GM21367 (cell line): ENCODE measurements around the gene OR51G2.
"Not testable (repeated sequence)": the region's sequence is repeated elsewhere in the genome, so short reads cannot be mapped to it uniquely, and the experiment has no call there.

Experiments used
- ATAC-seq: cut with Tn5 transposase; IDR thresholded peaks from one replicate; pipeline ENCODE4 v1.9.1; 2021; ENCODE audit not compliant: unreplicated experiment

OR51G2 gene

DNA sequence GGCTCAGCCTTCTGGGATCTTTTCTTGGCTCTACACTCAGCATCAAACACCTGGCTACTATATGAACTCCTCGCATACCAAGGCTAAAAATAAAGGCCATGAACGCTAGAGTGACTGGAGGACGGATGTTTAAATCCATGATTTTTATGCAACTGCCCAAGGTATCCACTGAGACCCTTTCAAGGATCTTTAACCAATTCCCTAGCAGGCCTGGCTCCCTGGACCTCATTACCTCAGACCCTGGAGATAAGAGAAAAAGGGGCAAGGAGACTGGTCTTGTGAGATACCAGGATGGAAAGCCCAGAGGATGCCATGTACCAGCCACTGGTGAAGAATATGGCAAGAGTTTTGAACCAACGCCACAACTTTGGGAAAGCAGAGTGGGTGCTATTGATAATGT lies at the start of gene OR51G2:
Gene OR51G2, minus strand, starts transcription at position 101 of the 400 bp plus-strand sequence. CDS start 3,687 bp downstream, outside the sequence.
- ATAC-seq, result no peak

DNA sequence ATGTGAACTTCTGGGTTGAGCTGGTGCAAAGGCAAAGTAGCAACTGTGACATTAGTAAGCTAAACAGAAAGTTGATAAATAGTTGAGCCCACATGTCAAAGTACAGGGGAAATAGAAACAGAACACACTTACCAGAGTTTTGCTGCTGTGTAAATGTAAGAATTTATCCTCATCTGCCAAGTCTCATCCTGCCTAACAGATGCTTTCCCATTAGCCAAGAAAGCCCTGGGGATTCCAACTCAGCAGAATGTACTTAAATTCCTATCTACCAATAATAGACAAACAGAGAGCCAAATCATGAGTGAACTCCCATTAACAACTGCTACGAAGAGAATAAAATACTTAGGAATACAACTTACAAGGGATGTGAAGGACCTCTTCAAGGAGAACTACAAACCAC lies 43.7 kb upstream of the OR51G2 start:
- ATAC-seq, result no peak

- no peak for ATAC-seq
Measured at GRCh38 chr11:4960877-4961276, 41.7 kb upstream of the OR51G2 start.

- no peak for ATAC-seq
Measured at GRCh38 chr11:4957396-4957795, 38.2 kb upstream of the OR51G2 start.

- not testable (repeated sequence) for ATAC-seq
Measured at GRCh38 chr11:4955613-4956012, 36.5 kb upstream of the OR51G2 start, which contains the start of gene OR51A2. TSS of gene OR51A2 (minus strand) at chr11:4955713. CDS start at chr11:4955713, 0 bp downstream.

GRCh38 chr11:4947505-4947904 lies 28.4 kb upstream of the OR51G2 start, which contains the start of gene OR51A4:
TSS of gene OR51A4 (minus strand) at chr11:4947605. CDS start at chr11:4947100, 505 bp downstream.
- ATAC-seq, result no peak

- no peak for ATAC-seq
Measured at GRCh38 chr11:4936745-4937144, 17.6 kb upstream of the OR51G2 start.

DNA sequence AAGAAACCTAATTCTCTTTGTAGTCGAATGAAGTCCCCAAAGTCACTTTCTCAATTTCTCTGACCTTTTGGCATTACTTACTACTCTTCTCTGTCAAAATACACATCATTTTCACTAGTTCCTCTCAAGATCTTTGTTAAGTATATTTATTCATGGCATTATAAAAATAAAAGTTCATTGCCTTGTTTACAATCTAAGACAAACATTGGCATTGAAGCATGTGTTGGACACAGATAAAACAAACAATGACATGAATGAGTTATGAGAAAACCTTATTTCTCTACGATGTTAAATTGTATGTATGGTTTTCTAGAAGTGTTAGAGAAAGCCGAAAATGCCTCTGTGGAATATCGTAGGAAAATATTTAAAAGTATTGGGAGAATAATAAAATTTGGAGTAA lies 13.6 kb upstream of the OR51G2 start:
- ATAC-seq, result no peak

- no peak for ATAC-seq
Measured at GRCh38 chr11:4926608-4927007, 7.5 kb upstream of the OR51G2 start.

DNA sequence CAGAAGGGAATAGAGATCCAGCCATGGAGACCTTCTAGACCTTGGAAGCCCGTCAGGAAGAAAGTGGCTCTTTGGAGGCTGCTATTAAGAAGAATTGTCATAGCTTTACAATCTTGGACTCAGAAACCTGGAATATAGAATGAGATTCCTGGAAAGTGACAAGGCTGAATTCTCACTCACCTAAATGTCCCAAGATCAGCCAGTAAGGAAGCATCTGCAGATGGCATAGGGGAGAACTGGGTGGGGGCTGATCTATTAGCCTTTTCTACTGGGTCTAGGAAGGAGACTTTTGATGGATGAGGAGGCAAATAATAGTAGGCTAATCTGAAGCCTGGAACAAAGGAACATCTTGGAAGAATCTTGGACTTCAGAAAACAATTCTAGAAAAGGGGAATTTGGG lies 5.1 kb upstream of the OR51G2 start, which contains the start of gene OR51G1:
Gene OR51G1, minus strand, starts transcription at position 101 of the 400 bp plus-strand sequence. Its CDS starts 0 bp downstream, at position 101.
- ATAC-seq, result no peak

- no peak for ATAC-seq
Measured at GRCh38 chr11:4922304-4922703, 3.2 kb upstream of the OR51G2 start.

DNA sequence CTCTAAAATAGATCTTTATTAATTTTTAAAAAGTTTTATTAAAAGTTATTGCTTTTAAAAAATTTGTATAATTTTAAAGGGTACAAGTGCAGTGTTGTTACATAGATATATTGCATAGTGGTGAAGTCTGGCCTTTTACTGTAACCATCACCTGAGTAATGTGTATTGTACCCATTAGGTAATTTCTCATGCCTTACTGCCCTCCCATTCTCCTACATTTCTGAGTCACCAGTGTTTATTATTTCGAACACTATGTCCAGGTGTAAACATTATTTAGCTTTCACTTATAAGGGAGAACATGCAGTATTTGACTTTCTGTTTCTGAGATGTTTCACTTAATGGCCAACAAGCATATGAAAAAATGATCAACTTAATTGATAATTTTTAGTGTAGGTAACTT lies 2.6 kb upstream of the OR51G2 start:
- no peak for ATAC-seq

DNA sequence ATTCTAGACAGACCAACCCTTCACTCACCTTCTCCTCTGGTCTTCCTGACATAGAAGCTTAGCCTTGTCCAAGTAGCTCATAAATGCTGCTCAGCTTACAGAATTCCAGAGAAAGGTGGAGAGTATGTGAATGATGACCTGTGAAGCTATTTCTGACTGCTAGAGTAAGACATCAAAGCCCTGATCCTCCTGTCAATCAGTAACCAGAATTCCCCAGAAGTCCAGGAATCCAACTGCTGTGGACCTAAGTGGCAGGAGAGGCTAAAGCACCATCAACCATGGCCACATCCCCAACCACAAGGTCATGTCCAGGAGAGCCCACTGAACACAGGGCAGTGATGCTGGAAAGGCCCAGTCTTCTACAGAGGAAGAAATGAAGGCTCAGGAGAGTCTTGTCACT lies 2.6 kb downstream of the OR51G2 start:
- no peak for ATAC-seq

GRCh38 chr11:4903484-4903883 lies 15.7 kb downstream of the OR51G2 start, which contains the start of gene OR51A7:
TSS of gene OR51A7 (plus strand) at chr11:4903783. CDS start at chr11:4907370, 3,587 bp downstream.
- ATAC-seq, result no peak

DNA sequence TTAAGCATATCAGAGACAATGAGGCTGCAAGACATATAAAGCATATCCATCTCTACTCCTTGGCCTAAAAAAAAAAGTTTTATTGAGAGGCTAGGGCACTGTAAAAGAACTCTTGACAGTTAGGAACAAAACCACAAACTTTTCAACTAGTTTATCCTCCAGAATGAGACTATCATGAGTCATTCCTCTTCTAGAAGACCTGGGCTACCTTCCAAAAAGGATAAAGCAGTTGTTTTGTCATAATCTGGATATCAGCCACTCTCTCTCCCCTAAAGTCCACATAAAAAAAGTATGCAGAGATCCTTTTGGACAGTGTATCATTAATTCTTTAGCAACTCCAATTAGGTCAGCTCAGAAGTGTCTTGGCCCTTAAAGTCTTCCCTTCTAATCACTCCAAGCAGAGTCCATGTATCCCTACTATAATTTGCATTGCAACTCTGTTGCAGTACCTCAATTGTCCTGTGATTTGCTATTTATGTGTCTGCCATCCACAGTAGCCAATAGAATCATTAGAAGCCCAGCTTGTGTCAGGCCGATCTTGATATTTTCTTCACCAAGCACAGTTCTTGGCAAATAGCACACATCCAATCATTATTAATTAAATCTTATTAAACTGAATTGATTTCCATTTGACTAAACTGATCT lies 27.0 kb downstream of the OR51G2 start:
- ATAC-seq, result no peak

DNA sequence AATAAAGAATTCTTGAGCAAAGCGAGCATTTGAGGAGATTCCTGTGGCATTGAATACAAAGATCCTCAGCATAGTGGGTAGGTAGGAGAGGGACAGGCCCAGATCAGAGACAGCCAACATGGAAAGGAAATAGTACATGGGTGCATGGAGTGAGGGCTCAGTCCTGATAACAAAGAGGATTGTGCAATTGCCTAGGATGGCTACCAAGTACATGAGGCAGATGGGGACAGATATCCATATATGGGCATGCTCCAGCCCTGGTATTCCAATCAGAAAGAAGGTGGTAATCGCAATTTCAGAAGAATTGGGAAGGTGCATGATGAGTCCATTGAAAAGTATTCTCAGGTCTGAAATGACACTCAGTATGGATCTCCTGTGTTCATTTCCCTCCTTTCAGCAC lies 28.9 kb downstream of the OR51G2 start:
- ATAC-seq, result no peak

- no peak for ATAC-seq
Measured at GRCh38 chr11:4887591-4887990, 31.6 kb downstream of the OR51G2 start.

DNA sequence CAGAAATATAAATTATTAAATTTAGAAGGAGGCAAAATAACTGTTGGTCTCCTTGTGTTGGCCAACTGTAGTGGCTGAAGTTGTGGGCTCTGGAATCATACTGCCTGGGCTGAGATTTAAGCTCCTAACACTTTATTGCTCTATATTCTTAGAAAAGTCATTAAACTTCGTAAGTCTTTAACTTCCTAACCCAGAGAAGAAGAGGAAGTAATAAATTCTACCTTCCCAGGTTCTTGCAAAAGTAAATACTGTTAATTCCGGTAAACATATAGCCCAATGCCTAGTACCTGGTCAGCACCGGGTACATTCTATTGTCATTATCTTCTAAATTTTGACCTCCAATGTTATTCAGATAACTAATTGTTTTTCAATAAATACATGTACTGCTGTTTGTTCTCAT lies 33.0 kb downstream of the OR51G2 start:
- ATAC-seq, result no peak

DNA sequence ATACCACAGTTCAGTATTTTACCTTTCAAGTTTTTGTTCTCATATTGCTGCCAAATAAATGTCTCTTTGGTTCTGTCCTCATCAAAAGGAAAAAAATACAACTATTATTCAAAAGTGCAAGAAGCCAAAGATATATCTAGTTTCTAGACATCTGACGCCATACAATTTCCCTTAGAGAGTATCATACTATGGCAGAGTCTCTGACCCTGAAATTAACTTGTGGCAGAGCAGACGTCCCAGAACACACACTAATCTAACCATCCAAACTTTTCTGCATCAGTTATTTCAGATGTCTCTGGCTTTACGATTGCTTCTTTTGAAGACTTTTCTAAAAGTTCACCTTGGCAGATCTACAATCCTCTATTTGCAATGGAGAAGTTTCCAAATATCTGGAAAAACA lies 34.8 kb downstream of the OR51G2 start:
- no peak for ATAC-seq

DNA sequence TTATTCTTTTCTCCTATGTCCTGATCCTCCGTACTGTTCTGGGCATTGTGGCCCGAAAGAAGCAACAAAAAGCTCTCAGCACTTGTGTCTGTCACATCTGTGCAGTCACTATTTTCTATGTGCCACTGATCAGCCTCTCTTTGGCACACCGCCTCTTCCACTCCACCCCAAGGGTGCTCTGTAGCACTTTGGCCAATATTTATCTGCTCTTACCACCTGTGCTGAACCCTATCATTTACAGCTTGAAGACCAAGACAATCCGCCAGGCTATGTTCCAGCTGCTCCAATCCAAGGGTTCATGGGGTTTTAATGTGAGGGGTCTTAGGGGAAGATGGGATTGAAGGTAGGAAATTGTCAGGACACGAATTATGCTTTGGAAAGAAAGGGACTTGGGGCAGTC lies 36.6 kb downstream of the OR51G2 start:
- ATAC-seq, result no peak

DNA sequence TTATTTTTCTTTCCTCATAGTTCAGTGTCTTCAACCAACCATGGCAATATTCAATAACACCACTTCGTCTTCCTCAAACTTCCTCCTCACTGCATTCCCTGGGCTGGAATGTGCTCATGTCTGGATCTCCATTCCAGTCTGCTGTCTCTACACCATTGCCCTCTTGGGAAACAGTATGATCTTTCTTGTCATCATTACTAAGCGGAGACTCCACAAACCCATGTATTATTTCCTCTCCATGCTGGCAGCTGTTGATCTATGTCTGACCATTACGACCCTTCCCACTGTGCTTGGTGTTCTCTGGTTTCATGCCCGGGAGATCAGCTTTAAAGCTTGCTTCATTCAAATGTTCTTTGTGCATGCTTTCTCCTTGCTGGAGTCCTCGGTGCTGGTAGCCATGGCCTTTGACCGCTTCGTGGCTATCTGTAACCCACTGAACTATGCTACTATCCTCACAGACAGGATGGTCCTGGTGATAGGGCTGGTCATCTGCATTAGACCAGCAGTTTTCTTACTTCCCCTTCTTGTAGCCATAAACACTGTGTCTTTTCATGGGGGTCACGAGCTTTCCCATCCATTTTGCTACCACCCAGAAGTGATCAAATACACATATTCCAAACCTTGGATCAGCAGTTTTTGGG lies 37.2 kb downstream of the OR51G2 start, which contains the start of gene OR51T1:
Gene OR51T1, plus strand, starts transcription at position 41 of the 641 bp plus-strand sequence. Its CDS starts 0 bp downstream, at position 41.
- no peak for ATAC-seq

GRCh38 chr11:4881188-4881587 lies 38.0 kb downstream of the OR51G2 start:
- ATAC-seq, result no peak
